Non-pigmented ciliary epithelial cell (primary cell): ENCODE measurements around the gene TCFL5.
"Not testable (repeated sequence)": the region's sequence is repeated elsewhere in the genome, so short reads cannot be mapped to it uniquely, and the experiment has no call there.

Experiments used
- DNase-seq: peaks from one replicate; pipeline ENCODE4 v3.0.0-alpha.2; 2010; ENCODE audit warnings: low read depth

The TCFL5 gene

DNA sequence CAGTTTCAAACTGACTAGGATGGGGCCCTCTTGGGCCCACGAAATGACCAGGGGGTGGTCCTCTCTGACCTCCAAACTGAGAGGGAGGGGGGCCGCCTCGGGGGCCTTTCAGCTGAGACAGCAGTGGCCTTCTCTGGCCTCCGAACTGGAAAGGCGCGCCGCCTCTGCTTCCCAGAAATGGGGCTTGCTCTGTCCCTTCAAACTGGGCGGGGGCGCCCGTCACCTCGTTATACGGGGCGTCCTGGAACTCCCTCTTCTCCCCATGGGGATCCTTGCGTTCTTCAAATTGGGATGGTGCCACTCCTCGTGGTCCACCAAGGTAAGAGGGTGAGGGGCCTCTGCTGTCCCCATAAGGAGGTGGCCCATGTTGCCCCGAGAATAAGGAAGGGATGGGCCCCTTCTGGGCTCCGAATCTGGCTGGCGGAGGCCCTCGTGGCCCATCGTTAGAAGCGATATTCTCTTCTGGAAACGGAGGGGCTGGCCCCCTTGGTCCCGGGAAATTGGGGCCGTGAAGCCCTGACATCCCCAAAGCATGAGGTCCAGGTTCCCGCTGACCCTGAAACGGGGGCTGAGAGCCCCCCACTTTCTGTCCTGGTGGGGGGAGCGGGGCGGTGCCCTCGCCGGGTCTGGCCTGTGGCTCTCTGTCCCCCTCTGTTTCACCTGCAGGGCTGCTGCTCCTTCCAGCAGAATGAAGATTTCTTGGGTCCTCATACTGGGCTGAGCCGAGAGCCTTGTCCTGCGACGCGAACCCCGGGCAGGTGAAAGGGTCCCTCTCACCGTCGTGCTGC is 18.7 kb upstream of the TCFL5 start:
- no peak for DNase-seq

DNA sequence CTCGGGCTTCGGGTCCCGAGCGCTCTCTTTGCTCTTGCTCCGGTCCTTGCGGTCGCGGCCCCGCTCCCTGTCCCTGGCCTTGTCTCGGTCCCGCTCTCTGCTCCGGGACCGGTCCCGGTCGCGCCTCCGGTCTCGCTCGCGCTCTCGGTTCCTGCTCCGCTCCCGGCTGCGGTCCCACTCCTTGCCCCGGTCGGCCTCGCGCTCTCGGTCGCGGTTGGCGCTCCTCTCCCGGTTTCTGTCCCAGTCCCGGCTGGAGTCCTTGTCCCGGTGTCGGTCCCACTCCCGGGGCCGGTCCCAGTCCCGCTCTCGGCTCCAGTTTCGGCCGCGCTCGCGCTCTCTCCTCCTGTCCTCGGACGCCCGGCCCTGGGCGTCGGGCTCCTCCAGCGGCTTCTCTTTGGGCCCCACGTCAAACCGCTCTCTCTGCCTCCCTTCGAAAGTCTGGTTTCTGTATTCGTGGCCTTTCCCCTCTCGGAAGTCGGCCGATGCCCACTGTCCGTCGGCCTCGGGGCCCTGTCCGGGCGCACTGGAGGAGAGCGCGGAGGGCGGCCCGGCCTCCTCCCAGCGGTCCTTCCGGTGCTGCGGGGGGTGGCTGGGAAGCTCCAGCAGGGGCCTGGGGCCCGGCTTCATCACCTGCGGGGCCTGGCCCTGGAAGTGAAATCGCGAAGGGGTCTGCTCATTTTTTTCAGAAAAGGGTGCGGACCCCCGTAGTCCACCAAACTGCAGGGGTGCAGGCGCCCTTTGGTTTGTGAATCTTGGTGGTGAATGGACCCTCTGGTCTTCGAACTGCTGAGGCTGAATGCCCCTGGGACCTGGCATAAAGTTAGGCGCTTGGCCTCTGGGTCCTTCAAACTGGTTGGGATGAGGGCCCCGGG is 17.9 kb upstream of the TCFL5 start:
- no peak for DNase-seq

DNA sequence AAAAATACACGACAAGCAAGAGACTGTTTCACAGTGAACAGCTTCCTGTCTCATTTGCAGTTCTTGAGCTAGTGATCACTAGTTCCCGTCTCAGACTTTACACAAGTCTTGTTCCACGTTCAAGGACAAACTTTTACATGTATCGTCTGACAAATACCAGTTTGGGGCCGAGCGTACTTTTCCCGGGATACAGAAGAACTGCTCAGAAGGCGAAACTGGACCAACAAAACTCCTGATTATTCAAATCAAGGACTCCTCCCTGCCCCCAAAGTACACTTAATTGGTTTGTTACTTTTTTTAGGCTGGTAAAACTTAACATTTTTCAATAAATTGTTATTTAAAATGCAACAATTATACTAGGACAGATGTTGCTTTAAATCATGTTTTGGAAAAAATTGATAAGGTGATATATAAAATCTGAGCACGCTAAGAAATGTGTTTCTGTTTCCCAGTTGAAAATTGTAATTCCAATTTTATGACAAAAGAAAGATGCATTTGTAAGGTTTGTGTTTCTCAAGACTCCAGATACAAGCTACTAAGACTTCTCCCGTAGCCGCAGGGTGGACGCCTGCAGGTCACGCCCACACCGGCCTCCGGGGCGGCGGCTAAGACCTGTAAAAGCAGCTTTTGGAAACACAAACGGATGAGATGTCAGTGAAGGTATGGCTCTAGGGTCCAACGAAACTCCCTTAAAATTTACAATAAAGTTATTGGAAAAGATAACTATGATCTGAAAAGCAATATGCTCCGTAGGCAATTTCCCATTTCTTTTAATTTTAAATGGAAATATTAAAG is 16.8 kb upstream of the TCFL5 start:
- DNase-seq = no peak

DNA sequence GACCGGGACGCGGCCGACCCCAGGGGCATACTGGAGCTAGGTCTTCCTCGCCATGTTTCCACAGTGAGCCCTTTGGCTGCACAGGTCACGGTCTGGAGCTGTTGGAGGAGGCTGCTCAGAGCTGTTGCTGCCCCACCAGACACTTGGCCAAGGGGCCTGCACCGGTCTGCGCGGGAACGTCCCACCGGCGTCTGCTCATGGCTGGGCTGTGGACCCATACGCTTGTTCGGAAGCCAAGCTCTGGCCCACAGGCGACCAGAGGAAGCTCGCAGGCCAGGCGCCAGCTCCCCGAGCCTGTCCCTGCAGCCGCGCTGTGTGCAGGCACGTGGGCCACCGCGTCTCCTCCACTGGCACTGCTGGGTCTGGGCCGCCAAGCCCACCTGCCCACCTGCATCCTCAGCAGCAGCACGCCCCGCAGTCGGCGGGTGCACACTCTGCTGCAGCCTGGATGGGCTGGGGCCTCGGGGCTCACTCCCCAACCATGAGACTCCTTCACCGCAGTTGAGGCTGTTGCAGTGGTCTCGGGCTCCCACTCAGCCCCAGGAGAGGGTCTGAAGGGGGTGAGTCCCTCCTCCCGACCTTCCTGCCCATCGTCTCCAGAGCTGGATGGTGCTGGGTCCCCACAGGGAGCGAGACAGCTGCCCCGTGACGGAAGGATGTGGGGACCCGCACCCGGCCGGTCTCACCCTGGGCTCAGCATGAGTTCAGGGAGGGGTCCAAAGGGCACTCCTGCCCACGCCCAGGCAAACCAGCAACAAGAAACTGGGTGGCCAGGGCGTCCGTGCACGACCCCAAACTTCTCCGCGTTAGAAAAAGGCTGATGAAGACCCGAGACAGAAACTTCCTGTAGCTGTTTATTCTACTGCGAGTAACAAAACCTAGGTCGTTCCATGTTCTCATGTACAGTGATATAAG is 15.5 kb upstream of the TCFL5 start:
- DNase-seq = no peak

DNA sequence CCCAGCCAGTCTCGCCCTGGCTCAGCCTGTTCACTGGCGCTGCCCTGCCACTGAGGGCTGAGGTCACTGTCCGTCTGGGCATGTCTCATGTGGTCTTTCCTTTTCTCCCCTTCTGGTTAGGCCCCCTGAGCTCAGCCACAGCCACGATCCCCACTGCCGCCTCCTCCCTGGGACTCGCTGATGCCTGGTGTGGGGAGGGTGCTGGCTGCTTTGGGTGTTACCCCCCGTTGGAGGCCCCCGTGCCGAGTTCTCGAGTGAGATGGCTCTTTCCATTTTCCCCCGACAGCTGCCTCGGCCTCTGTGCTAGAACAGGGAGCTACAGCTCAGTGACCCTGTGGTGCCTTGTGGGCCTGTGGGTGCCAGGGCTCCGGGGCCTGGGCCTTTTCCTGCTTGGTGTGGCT is 14.9 kb upstream of the TCFL5 start:
- DNase-seq = no peak

DNA sequence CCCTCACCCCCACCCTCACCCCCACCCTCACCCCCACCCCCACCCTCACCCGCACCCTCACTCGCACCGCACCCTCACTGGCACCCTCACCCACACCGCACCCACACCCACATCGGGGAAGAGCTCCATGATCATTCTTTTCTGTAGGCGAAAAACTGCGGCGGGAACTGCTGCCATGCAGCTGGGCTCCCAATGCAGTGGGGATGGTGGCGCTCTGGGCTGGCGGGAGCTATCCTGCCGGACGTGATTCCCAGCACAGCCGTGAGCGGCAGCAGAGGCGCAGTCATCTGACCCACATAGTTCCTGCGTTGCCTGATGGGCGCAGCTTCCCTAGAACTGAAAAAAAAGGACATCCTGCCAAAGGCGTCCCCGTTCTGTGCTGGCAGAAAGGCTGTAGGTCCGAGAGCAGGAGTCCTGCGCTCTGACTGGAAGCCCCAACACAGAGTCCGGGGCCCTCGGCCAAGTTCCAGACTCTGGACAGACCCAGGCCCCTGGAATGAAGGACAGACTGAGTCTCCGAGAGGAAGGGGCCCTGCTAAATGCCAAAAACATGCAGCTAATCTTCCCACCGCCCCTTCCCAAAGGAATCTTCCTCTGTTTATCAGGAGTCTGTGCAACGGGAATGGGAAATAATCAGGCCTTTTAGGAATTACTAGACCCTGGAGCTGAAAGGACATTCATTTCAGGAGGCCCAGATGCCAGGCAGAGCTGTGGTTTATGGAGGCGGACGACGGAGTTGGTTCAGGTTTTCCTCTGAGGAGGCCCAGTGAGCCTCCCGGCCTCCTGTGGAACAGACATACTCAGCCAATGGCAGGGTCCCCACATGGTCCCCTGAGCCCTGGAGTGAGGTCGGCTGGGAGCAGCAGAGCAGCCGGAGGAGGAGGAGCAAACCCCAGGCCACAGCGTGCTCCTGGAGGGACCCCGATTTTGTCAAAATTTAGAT is 14.1 kb upstream of the TCFL5 start:
- no peak for DNase-seq

DNA sequence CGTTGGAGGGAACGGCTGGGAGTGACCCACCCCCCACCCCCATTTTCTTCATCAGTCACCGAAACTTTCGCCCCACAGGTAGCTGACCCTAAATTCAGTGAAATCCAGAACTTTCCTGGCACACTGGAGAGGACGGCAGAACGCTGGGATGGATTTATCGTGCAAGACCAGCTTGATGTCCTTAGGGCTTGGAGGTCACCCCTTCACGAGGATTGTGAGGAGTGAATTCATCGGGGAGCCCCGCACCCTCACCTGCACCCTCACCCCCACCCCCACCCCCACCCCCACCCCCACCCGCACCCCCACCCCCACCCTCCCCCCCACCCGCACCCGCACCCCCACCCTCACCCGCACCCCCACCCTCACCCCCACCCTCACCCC is 13.3 kb upstream of the TCFL5 start:
- no peak for DNase-seq

DNA sequence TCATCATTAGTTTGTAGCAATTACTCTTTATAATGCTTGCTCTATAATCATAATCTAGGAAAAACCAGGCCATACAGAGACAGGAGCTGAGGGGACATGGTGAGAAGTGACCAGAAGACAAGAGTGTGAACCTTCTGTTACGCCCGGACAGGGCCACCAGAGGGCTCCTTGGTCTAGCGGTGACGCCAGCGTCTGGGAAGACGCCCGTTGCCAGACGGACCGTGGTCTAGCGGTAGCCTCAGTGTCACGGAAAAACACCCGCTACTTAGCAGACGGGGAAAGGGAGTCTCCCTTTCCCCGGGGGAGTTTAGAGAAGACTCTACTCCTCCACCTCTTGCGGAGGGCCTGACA is 12.0 kb upstream of the TCFL5 start:
- not testable (repeated sequence) for DNase-seq

DNA sequence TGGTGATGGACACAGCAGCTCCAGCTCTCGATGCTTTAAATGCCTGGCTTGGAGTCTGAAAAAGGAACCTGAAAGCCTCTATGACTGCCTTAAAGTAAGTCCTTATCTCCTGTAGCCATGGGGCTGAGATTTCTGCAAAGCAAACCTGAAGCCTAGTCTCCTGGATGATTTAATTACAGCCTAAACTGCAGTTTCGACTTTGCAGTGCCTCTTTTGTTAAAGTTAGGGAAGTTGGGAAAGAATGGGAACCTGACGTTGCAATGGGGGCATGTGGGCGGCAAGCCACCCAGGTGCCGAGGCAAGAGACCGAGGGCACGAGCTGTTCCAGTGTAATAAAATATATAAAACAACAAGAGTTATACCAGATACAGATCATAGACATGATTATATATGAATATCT is 11.7 kb upstream of the TCFL5 start:
- no peak for DNase-seq

DNA sequence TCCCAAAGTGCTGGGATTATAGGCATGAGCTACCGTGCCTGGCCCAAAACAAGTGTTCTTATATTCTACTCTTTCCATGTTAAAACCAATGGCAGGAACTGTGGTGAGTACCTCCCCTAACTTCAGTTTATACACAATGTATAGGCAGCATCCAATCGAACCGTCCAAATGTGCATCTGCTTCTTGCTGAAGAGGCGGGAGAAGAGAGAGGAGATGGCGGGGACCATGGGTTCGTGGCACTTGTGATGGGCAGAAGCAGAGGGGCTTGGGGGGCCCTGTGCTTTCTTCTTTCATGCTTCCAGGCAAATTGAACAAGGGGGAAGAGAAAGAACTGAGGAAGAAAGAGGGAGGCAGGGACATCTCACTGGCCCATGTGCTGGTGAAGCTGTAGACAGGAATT is 11.2 kb upstream of the TCFL5 start:
- DNase-seq = no peak

DNA sequence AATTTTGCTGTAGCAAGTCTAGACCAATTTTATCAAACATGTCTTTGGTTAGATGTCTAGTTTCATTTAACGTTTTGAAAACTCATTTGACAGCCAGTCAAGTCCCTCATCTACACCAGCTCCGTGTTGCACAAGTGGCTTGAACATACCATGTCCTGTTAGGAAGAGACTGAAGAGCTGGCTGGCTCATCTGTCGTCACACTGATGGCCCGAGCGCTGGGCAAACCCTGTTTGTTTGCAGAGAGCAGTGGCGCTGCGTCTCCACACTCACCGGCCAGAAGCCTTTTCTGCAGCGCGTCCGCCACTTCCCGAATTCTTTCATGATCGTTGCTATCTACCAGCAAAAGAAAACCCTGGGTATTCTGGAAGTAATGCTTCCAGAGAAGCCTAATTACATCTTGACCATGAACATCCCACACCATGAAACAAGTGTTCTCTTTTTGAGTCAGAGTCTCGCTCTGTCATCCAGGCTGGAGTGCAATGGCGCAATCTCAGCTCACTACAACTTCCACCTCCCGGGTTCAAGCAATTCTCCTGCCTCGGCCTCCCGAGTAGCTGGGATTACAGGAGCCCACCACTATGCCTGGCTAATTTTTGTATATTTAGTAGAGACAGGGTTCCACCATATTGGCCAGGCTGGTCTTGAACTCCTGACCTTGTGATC is 10.7 kb upstream of the TCFL5 start:
- no peak for DNase-seq

DNA sequence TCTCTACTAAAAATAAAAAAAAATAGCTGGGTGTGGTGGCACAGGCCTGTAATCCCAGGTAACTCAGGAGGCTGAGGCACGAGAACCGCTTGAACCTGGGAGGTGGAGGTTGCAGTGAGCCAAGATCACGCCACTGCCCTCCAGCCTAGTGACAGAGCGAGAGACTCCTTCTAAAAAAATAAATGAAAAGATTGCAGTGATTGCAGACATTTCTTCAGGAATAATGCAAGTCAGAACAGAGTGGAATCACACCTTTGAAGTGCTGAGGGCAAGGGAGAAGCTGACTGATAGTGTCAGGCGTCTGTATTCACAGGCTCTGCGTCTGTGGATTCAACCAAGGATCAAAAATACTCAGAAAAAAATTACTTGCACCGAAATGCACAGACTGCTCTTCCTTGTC is 2.6 kb upstream of the TCFL5 start:
- DNase-seq = no peak

DNA sequence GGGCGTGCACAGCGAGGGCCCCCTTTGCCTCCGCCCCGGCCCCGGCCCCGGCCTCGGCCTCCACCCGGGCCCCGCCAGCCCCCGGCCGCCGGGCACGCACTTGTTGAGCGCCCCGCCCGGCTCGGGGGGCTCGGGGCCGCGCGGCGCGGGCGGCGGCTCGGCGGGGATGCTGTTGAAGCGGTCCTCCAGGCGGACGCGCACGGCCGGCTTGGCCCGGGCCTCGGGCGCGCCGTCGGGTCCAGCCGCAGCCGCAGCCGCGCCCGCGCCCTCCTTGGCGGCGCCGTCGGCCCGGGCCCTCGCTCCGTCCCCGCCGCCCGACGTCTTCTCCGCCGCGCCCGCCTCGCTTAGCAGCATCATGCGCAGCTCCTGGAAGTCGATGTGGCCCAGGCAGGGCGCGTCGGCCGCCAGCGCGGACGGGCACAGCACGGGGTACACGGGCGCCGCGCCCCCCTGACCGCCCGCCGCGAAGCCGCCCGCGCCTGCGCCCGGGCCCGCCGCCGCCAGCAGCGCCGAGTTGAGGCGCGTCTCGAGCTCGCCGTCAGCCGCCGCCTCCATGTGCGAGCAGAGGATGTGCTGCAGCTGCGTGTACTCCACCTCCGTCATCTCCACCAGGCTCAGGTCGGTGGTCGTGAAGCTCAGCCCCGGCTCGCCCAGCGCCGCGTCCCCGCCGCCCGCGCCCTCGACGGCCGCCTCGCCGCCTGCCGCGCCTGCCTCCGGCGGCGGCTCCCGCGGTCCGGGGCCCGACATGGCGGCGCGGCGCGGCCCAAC is 514 bp downstream of the TCFL5 start:
- DNase-seq = no peak

DNA sequence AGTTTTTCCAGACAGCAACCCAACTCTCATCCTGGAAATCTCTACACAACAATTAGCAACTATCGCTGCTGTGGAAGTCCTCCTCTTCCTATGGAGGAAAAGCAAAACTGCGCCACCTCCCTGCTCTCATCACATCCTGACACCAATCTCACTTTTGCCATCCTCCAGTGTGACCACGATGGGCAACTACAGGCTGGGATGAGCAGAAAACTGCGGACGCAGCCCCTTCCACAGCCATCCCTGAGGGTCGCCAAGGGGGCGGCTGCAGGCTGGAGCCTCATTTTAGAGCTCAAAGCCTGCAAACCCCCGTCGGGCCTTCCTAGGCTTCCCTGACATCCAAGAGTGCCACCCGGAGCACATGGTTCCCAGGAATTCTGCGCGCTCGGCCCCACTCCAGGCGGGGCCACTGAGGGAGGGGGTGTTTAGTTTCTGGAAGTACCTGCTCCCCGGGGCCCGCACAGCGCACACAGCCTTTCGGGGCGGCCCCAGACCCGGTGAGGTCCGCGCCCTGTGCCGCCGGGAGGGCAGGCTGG is 1.2 kb downstream of the TCFL5 start:
- no peak for DNase-seq

DNA sequence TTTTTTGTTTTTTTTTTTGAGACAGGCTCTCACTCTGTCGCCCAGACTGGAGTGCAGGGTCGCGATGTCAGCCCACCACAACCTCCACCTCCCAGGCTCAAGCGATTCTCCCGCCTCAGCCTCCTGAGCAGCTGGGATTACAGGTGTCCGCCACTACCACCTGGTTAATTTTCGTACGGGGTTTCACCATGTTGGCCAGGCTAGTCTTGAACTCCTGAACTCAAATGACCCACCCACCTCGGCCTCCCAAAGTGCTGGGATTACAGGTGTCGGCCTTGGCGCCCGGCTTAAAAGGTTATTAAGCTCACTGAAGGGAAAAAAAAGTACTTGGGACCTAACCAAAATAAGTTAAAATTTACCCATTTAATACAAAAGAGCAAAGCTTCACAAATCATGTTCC is 1.9 kb downstream of the TCFL5 start:
- no peak for DNase-seq

DNA sequence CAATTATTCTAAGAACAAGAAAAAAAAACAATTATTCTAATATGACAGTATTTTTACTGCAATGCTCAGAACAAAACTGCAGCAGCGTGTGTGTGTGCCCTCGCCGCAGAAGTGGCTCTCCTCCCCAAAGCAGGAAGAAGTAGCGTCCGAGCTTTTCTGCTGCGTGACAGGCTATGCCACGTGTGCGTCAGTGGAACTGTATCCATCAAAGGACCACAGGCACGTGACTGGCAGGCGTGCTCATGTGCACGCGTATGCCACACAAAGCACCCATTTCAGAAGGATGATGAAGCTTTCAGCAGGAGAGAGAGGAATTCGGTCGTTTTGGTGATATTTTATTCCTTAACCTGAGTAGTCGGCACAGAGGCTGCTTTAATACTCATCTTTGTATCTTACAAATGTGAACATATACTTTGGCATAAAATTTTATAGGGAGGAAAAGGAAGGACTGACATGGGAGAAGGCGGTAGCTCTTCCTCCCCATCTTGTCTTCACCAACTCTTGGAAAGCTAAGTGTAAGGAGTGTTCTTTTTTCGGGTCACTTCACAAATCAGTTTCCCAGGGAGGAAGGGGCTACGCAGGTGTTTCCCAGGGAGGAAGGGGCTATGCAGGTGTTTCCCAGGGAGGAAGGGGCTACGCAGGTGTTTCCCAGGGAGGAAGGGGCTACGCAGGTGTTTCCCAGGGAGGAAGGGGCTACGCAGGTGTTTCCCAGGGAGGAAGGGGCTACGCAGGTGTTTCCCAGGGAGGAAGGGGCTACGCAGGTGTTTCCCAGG is 3.4 kb downstream of the TCFL5 start:
- DNase-seq = no peak

DNA sequence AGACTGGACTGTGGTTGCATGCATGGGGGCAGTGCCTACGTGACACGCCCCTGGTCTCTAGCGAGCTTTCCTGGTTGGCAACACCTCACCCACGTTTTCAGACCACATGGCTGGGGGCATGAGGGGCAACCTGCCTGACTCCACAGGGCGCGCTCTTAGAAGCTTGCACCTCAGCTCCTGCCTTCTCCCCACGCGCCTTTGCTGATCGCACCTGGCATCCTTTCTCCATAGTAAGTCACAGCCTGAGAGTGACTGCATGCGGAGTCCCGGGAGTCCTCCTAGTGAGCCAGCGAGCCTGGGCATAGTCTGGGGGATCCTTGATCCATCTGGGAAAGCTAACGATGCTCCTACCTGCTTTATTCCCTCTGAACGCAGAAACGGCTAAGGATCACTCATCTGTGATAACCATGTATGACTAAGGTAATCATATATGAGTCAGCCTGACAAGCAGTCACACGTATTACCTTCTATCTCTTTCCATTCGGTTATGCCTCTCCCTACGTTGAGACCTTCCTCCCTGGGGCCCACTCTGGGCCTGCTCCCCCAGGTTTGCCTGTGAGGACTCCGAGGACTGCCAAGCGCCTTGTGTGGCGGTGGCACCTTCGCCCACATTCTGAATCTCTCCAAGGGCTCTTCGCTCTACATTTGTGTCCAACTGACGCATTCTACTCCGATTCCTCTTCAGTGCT is 4.5 kb downstream of the TCFL5 start:
- no peak for DNase-seq

DNA sequence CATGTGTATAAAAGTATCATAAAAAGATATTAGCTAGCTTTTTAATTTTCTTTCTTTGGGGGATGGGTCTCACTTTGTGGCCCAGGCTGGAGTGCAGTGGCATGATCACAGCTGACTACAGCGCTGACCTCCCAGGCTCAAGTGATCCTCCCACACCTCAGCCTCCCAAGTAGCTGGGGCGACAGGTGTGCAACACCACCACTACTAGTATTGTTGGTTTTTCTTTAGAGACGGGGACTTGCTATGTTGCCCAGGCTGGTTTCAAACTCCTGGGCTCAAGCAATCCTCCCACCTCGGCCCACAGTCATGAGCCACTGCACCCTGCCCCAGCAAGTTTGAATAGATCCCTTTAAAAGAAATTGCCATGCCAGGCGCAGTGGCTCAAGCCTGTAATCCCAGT is 6.5 kb downstream of the TCFL5 start:
- no peak for DNase-seq
